Ramos (cell line): Measurements from ENCODE around the gene CELSR1.
"Not testable (repeated sequence)": the region's sequence is repeated elsewhere in the genome, so short reads cannot be mapped to it uniquely, and the experiment has no call there.

Experiments used
- in situ Hi-C: fragments of 300-500 bp; cut with MboI; formaldehyde crosslinking; loops from one replicate; pipeline ENCODE4 v1.14.3; 2022; ENCODE audit warnings: low sequenced_read_pairs; ENCODE audit not compliant: unreplicated experiment

CELSR1 gene

GRCh38 chr22:46517255-46517761 is 20.1 kb downstream of the CELSR1 start:
- in situ Hi-C loops, result no loop called here

DNA sequence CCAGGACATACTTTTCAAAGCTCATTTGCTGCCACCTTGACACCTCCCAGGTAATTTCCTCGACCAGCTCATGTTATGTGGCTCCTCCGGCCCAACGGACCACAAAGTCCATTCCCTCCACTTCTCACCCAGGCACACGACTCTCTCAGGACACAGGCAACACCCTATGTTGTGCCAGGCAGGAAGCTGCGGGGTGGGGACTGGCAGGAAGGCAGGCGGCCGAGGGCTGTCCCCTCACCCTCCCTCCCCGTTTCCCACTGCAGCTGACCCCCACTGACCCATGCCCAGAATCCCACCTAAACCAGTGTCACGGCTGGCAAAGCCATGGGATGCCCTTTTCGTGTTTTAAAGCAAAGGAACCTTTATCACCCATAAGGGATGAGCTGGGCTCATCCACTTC is 20.8 kb downstream of the CELSR1 start:
- in situ Hi-C loops, result no loop called here

DNA sequence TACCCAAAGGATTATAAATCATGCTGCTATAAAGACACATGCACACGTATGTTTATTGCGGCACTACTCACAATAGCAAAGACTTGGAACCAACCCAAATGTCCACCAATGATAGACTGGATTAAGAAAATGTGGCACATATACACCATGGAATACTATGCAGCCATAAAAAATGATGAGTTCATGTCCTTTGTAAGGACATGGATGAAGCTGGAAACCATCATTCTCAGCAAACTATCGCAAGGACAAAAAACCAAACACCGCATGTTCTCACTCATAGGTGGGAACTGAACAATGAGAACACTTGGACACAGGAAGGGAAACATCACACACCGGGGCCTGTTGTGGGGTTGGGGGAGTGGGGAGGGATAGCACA is 21.3 kb downstream of the CELSR1 start:
- in situ Hi-C loops, result not testable (repeated sequence)

GRCh38 chr22:46515208-46516111 is 22.0 kb downstream of the CELSR1 start:
- in situ Hi-C loops, result no loop called here

- in situ Hi-C loops, result no loop called here
Measured at GRCh38 chr22:46514592-46515207, 22.7 kb downstream of the CELSR1 start.

GRCh38 chr22:46513908-46514550 is 23.4 kb downstream of the CELSR1 start:
- in situ Hi-C loops, result no loop called here

GRCh38 chr22:46512683-46513082 is 24.7 kb downstream of the CELSR1 start:
- in situ Hi-C loops, result no loop called here

GRCh38 chr22:46512039-46512370 is 25.4 kb downstream of the CELSR1 start:
- in situ Hi-C loops, result no loop called here

DNA sequence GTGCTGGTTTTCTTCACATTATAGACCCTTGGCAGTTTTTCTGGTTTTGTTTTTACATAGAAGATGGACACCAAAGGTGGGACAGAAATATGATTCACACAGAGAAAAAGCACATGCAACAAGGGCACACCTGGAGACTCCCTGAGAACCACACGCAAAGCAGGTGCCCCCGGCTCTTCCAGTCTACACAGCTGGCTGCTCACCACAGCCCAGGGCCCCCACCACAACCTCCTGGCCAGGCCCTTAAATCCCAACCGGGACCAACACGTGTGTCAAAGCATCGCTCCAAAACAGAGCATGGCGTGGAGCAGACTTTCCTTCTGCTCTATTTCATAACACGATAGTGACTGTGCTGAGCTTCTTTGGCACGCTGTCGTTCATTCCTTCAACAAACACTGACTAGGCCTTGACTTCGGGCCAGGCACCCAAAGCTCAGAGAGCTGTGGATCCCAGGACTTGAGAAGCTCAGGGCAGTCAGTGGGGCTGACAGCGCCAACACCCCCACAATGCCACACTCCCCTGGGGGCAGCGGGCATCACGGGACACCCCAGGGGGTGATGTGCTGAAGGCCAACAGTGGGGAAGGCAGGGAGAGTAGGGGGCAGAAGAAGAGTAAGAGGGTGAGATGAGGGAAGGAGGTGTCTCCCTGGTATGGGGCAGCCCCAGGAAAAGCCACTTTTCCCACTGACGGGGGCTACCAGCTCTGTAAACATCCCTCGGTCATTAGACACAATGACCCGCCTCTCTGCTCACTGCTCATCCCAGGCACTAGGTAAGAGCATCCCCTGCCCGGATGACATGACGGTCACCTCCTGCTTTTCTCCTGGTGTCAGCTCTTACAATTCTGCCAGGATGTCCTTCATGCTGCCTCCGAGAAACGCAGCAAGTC is 26.0 kb downstream of the CELSR1 start:
- in situ Hi-C loops, result no loop called here

GRCh38 chr22:46509416-46510089 is 27.9 kb downstream of the CELSR1 start:
- in situ Hi-C loops, result no loop called here

- in situ Hi-C loops, result no loop called here
Measured at GRCh38 chr22:46508491-46508999, 28.9 kb downstream of the CELSR1 start.

DNA sequence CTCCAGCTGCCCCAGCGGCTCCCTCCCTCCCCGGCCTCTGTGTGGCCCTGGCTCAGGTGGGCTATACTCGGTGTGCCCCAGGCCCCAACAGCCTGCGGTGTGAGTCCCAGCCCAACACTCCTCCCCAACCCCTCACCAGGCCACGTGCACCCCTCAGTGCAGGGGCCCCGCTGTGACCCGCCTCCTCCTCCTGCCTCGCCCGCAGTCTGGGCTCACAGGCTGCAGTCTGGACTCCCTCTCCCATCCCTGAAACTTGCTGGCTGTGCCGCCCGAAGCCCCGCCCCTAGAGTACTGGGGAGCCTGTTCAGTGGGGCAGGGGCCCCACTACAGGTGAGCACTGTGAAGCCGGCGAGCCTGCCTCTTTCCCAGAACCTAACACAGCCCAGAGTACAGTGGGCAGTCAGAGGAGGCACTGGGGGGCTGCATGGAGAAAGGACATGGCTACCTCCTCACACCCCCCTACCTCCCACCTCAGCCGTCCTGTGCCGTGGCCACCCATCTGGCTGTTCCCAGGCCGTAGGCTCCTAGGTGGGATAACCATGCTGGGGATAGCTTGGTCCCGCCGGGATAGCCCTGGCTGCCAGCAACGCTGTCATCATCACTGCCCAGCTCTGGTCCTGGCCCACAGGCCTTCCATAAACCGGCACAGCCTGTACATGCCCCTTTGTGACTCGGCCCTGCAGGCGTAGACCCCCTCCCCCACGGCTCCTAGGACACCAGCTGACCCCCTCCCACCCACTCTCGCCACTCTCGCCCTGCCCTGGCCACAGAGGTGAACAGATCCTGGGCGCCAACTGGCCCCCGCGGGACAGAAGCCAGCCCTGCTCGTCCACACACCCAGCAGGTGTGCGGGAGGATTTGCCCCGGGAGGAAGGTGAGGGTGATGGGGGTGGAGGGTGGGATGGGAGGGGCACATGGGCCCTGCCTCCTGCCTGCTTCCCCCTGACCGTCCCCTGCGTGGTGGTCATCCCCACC is 29.7 kb downstream of the CELSR1 start:
- in situ Hi-C loops, result no loop called here

DNA sequence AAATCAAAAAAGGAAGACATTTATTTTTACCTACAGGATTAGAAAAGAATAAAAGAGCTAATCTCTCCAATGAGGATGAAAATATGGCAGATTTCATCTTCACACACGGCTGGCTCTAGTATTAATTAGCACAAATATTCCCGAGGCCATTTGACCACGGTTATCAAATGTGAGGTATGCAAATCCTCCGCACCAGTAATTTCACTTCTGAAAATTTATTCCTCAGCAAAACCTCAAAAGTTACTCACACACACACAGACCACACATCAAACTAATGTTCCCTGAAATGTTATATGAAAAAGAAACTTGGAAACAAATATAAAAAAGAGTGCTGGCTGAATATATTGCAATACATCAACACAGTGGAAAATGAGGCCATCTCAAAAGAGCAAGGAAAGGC is 32.8 kb downstream of the CELSR1 start:
- in situ Hi-C loops, result no loop called here

DNA sequence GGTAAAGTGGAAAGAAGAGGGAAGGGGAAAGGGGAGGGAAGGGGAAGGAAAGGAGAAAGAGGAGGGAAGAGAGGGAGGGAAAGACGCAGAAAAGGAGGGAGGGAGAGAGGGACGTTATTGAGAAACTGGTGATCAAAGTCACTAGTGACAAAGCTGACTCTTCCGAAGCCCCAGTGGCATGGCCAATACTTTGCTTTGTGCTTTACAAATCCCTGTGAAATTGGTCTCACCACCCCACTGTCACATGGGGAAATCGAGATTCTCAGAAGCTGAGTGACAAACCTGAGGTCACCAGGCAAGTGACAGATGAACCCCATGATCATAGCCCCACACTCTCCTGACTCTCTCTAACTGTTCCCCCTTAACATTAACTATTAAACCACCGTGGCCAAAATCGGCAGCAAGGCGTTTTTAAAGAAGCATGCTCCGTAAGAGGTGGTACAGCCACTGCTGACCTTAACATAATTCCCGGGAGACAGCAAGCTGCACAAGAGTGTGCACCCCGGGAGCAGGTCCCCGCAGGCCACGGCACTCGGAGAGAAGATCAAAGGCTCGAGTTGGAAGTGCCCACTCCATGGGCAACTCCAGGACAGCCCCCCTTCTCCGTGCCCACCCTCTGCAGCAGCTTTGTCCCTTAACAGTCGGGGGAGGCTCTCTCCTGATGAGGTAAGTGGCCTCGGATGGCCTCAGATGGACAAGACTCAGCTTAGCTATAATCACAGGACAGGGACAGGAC is 34.8 kb downstream of the CELSR1 start:
- in situ Hi-C loops, result no loop called here

DNA sequence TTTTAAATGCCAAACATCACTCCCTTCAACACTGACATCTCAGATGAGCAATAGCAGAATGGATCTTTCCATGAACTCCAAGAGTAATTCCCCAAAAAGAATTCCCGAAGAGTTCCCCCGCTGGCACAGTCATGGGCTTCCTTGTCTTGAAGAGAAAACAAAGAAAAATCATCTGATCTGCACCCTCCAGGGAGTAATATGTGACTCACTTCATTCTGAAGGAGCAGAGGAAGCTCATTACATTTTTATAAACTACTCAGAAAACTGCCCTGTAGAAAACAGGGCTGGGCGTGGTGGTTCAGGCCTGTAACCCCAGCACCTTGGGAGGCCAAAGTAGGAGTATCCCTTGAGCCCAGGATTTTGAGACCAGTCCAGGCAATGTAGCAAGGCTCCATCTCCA is 35.7 kb downstream of the CELSR1 start:
- in situ Hi-C loops, result no loop called here

DNA sequence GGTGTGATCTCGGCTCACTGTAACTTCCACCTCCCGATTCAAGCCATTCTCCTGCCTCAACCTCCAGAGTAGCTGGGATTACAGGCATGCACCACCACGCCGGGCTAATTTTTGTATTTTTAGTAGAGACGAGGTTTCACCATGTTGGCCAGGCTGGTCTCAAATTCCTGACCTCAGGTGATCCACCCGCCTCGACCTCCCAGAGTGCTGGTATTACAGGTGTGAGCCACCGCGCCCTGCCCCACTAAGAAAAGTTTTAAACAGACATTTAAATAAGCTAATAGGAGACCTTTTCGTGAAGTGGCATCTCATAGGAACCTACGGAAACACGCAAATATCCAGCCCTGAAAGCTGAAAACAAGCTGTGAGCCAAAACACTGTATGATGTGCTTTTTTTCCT is 36.2 kb downstream of the CELSR1 start:
- in situ Hi-C loops, result not testable (repeated sequence)

GRCh38 chr22:46500201-46500600 is 37.2 kb downstream of the CELSR1 start:
- in situ Hi-C loops, result no loop called here

DNA sequence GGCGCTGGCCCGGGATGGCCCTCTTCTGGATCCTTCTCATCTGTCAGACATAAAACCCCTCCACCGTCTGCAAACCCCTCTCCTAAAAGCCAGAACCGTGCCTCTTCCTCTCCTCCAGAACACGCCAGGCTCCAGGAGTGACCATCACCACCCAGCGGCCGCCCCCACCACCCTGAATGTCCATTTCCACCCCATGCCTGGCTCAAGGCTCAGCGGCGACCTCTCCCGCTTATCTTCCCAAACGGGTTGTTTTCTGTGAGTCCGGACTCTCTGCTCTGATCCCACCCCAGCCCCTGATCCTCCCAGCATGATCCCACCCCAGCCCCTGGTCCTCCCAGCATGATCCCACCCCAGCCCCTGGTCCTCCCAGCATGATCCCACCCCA is 37.6 kb downstream of the CELSR1 start:
- in situ Hi-C loops, result no loop called here
